GM12891 (cell line): ENCODE data around the gene CDK14.

Source experiments
- DNase-seq: peaks from one replicate; pipeline ENCODE4 v3.0.0; 2011; ENCODE audit warnings: low spot score; ENCODE audit not compliant: insufficient read length
- FAIRE-seq: peaks from 2 replicates; lab custom pipeline; 2011; peaks lifted over from hg19 to GRCh38; lab: Jason Lieb, UNC
- PAX5 ChIP-seq: IDR thresholded peaks from 2 replicates; pipeline ENCODE4 v1.6.1; 2011; ENCODE audit warnings: low read length, moderate library complexity, mild to moderate bottlenecking; ENCODE audit not compliant: insufficient read depth, severe bottlenecking
- POLR2A ChIP-seq: IDR thresholded peaks from 2 replicates; pipeline ENCODE4 v1.6.1; 2011; ENCODE audit warnings: low read depth, low read length, control low read depth
- POLR2AphosphoS5 ChIP-seq: IDR thresholded peaks from 2 replicates; pipeline ENCODE4 v1.6.1; 2011; ENCODE audit warnings: low read depth, low read length, control low read depth
- POU2F2 ChIP-seq: IDR thresholded peaks from 2 replicates; pipeline ENCODE4 v1.6.1; 2011; ENCODE audit warnings: low read depth, mild to moderate bottlenecking, control low read depth, low read length, moderate library complexity
- SPI1 ChIP-seq: IDR thresholded peaks from 2 replicates; pipeline ENCODE4 v1.6.1; 2011; ENCODE audit warnings: low read depth, low read length, control low read depth
- TAF1 ChIP-seq: IDR thresholded peaks from 2 replicates; pipeline ENCODE4 v1.6.1; 2011; ENCODE audit warnings: low read depth, low read length, control low read depth

Gene CDK14

DNA sequence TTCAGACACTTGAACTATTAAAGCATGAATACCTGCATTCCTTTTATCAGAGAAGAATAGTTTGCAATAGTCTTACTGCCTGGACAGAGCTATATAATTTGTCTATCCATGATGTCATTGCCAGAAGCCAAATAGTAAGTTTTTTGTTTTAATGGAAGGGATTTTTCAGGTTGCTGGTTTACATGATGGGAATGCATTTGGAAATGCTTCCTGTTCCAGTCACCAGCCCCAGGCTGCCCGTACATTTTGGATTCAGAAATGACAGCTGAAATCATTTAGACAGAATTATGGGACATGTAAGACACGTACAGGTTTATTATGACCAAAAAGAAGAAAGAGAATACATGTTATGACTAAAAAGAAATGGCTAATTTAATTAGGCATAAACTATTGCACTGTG lies 293.1 kb downstream of the CDK14 start:
- no peak for TF ChIP-seq POLR2AphosphoS5
- TF ChIP-seq POLR2A, result no peak
- no peak for TF ChIP-seq POU2F2
- DNase-seq (no peak), FAIRE-seq (no peak)

DNA sequence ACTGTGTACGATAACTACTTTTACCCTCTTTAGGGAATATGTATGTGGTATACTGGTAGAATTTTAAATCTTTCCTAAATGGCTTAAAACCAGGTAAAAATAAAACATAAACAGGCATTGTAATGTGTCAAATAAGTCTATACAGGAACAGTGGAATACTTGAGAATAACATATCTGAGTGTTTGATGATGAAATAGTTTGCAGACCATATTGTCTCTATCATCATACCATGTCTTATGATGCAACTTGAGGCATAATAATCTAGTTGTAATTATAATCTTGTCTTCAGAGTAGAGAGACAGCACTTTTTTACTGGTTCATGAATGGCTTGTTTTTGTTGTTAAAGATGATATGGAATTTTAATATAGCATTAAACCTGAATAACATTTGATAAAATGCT lies 293.5 kb downstream of the CDK14 start:
- TF ChIP-seq POLR2AphosphoS5 (no peak), POU2F2 (no peak), PAX5 (no peak), POLR2A (no peak), TAF1 (no peak), SPI1 (no peak)
- no peak for FAIRE-seq
- no peak for DNase-seq

DNA sequence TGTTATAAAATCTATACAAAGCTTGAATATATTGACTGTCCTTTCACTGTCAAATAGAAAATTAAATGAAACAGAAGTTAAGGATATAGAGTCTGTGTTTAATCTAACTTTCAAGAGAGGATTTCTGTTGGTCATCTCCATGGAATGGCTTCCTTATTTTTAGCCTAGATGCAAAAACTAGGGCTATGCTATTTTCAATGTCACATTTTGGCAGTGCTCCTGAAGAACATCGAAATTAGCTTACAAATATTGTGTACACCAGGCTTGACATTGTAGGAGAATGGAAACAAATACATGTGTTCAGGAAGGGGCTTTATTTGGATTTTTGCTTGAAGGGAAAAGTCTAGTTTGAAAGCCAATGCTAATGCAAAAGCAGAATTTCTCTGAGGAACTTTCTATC lies 295.4 kb downstream of the CDK14 start:
- DNase-seq, result no peak
- TF ChIP-seq POLR2AphosphoS5, result no peak
- no peak for TF ChIP-seq POU2F2
- no peak for TF ChIP-seq SPI1
- no peak for TF ChIP-seq POLR2A
- no peak for TF ChIP-seq PAX5
- no peak for TF ChIP-seq TAF1
- peak; percentile 5 for FAIRE-seq

DNA sequence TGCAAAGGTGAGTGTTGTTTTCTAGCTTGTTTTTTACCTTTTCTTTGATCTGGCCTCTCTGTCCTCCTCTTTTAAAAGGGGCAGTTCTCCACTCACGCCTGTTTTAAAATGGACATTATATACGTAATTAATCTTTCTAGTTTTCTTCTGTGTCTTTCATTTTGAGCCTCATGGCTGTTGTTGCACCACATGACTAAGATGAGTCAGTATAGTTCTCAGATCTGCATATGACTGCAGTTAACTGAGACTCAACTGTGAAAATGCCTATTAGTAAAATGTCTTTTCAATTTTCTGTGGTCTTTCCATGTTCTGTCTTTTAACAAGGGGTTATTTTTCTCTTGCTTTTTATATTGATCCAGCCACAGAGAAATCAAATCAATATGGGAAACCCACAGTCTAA lies 296.1 kb downstream of the CDK14 start:
- DNase-seq (no peak), FAIRE-seq (peak; percentile 50)
- TF ChIP-seq TAF1, result no peak
- no peak for TF ChIP-seq POU2F2
- no peak for TF ChIP-seq POLR2AphosphoS5
- no peak for TF ChIP-seq SPI1

DNA sequence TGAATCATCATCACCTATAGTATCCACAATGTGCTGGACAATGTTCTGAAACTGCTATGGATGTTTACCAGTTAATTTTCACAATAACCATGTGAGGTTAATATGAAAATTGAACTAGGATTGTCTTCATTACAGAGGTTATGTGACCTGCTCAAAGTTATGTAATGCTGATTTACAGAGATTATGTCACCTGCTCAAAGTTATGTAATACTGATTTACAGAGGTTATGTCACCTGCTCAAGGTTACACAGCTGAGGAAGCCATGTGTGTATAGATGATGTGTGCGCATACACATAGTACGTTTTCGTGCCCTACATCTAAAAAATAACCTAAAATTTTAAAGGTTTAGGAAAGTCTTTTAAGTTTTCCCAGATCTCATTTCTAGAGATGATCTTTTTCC lies 298.0 kb downstream of the CDK14 start:
- DNase-seq (no peak), FAIRE-seq (peak; percentile 75)
- no peak for TF ChIP-seq SPI1
- no peak for TF ChIP-seq POLR2A
- TF ChIP-seq POU2F2, result no peak
- TF ChIP-seq POLR2AphosphoS5, result no peak
- no peak for TF ChIP-seq TAF1
- no peak for TF ChIP-seq PAX5

DNA sequence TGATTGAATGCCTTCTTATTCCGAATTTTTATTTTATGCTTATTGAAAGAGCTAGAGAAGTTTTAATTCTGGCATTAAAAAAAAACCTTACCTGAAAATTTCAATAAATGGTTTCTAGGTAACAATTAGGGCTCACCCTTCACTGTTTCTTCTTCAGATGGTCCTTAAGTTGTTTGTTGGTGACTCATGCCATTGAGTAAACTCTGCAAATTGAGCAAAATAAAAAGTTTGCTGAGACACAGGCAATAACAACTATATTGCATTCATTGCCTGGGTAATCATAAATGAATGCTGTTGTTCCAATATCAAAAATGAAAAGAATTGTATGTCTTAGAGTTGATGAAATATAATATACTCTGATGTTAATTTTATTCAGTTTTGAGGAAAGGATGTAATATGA lies 300.3 kb downstream of the CDK14 start:
- TF ChIP-seq TAF1, result no peak
- no peak for TF ChIP-seq POU2F2
- TF ChIP-seq PAX5, result no peak
- no peak for TF ChIP-seq SPI1
- no peak for TF ChIP-seq POLR2AphosphoS5
- no peak for TF ChIP-seq POLR2A
- FAIRE-seq (no peak), DNase-seq (no peak)

DNA sequence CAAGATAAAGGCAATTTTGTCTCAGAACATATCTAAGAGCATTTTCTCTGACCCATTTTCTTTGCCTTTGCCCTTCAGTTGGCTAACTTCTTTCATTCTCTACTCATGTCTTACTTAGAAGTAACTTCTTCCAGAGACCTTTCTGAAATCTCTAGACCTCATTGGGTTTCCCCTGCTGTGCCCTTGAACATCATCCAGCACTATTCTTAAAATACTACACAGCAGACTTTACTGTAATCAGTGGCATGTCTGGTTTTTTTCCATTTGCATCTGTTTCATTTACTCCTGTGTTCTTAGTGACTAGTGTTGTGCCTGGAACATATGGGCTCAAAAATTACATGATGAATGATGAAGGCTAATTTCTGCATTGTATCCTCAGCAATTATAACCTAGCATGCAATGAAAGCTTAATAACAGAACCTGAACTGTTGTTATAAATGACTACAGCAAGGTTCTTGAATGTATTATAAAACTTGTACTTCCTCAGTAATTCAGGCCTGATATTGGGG lies 301.9 kb downstream of the CDK14 start:
- FAIRE-seq, result peak; percentile 20
- DNase-seq, result no peak
- TF ChIP-seq TAF1 (no peak), SPI1 (no peak), PAX5 (no peak), POU2F2 (no peak), POLR2AphosphoS5 (no peak), POLR2A (no peak)

DNA sequence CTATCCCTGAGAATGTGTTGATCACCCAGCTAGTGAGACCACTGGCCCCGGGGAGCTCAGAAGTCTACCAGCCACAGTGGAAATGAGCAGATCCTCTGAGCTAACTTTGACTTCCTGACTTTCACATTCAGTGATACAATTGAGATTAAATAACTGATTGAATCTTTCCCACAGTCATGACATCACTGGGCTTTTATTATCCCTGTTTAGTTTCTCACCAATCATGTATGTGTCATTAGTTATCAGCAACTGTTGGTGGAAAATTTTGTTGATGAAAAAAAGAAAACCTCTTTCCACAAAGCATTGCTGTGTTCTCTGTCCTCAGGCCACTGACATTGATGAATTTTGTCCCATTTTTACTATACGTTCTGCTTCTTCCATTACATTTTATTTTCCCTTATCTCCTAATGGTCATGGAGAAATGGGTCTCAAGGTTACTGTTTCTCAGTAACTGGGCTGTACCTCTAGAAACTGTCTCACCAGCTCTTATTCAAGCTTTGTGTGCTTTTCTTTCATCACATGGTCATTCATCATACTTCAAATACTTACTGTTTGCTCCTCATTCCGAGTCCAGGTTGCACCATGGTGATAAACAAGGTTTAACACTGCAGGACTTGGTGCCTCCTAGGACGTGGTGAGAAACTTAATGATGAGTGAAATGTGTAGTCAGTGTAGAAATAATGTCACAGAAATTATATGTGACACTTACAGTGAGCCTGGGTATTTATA lies 304.7 kb downstream of the CDK14 start:
- DNase-seq, result no peak
- FAIRE-seq, result no peak
- TF ChIP-seq POLR2A (no peak), POLR2AphosphoS5 (no peak), POU2F2 (no peak), SPI1 (no peak), TAF1 (no peak), PAX5 (no peak)

DNA sequence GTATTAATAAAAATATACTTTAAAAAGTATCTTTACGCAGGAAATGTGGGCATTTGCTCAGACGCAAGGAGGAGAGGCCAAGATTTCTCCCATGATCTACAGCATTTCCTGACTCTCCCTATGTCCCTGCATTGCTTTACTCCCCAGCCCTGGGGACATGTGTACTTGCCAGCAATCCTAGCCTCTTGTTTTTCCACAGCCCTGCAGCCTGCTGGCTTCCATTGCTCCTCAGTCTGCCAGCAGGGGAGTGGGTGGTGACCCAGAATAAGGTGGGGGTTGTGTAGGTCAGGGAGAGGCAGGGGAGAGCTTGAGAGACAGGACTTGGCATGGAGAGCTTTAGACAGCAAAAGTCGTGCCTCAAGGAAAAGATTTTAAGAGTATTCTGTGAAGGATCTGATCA lies 307.7 kb downstream of the CDK14 start:
- no peak for DNase-seq
- TF ChIP-seq POU2F2, result no peak
- TF ChIP-seq POLR2A, result no peak
- no peak for TF ChIP-seq TAF1
- no peak for TF ChIP-seq SPI1
- no peak for TF ChIP-seq PAX5
- TF ChIP-seq POLR2AphosphoS5, result no peak
- FAIRE-seq, result no peak

DNA sequence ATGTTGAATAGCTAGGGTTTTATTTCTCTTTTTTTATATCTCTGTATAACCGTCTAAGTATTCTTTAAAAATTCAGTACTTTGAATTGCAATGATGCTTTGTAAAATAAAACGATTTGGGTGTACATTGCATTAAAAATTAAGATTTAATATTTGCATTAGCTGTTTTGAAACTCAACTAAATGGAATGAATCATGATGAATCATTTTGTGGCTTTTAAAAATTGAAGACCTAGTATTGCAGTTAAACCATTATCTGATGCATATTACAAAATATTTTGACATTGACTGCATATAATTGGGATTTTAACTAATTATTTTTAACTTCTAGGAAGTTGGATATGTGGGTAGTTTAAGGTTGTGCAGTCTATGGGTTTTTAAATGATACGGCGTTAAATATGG lies 314.0 kb downstream of the CDK14 start:
- no peak for FAIRE-seq
- no peak for TF ChIP-seq TAF1
- no peak for TF ChIP-seq SPI1
- TF ChIP-seq PAX5, result no peak
- no peak for TF ChIP-seq POLR2A
- TF ChIP-seq POLR2AphosphoS5, result no peak
- TF ChIP-seq POU2F2, result no peak

More for the DNA sequence above, 314.0 kb downstream of the CDK14 start:
- DNase-seq, result no peak
